Peyer's patch (tissue), 4 donors: ENCODE data around the gene PIEZO2. TPM values are rescaled to one million over a fixed set of nuclear protein-coding genes. Genes with fewer than 3 reads are reported as not detected.

Source experiments
- DNase-seq, 3 donors: peaks; one replicate each; pipeline ENCODE4 v3.0.0-alpha.2; 2017 to 2019
- H3K27ac ChIP-seq, 4 donors: fragments of 200-600 bp; sonication (generic); one replicate each; pipeline ENCODE4 v1.5.1; 2016 to 2019
- H3K27me3 ChIP-seq, 2 donors: fragments of 200-600 bp; sonication (generic); one replicate each; pipeline ENCODE4 v1.5.1; 2019
- H3K36me3 ChIP-seq, 3 donors: fragments of 200-600 bp; sonication (generic); one replicate each; pipeline ENCODE4 v1.5.1; 2016 to 2019
- H3K4me1 ChIP-seq, 4 donors: fragments of 200-600 bp; sonication (generic); one replicate each; pipeline ENCODE4 v1.5.1; 2016 to 2019
- H3K4me3 ChIP-seq, 4 donors: fragments of 200-600 bp; sonication (generic); 1 replicate in 3 of 4; 2 replicates in 1 of 4; pipeline ENCODE4 v1.5.1; 2016 to 2019; ENCODE audit warnings: mild to moderate bottlenecking in 1 of 4
- H3K9me3 ChIP-seq, 4 donors: fragments of 200-600 bp; sonication (generic); one replicate each; pipeline ENCODE4 v1.5.1; 2016 to 2019; ENCODE audit warnings: mild to moderate bottlenecking in 1 of 4
- CTCF ChIP-seq, 6 experiments: fragments of 450-650 bp in 4 of 6; fragments of 200-600 bp in 2 of 6; sonication (generic) in 1 of 6; IDR thresholded peaks; one replicate each; pipeline ENCODE4 v1.5.1; 2017 to 2019; ENCODE audit warnings: antibody characterized with exemption in 6 of 6, mild to moderate bottlenecking in 3 of 6, moderate library complexity in 1 of 6
- POLR2A ChIP-seq, 2 donors: fragments of 450-650 bp; IDR thresholded peaks; one replicate each; pipeline ENCODE4 v1.5.1; 2017; ENCODE audit warnings: antibody characterized with exemption in 2 of 2, mild to moderate bottlenecking in 2 of 2, moderate library complexity in 2 of 2
- total RNA-seq, 4 donors: library from RNA; depleted of rRNA; stranded (reverse); fragments of >200 nt; gene quantifications; one replicate each; pipeline ENCODE4 v1.1.0, GENCODE V29; 2016

The PIEZO2 gene
- total RNA-seq, 4 donors from 2014 or later = 0.85 to 5.8 (median 4.5) TPM

- TF ChIP-seq POLR2A (IDR thresholded peaks at IDR 0.05) (no peak), CTCF (IDR thresholded peaks at IDR 0.05) (no peak)
- no peak overlapping the region for H3K4me3 ChIP-seq
- DNase-seq = no peak
These were observed 308.2 kb downstream of the PIEZO2 start for GRCh38 chr18:10841203-10841602.

DNA sequence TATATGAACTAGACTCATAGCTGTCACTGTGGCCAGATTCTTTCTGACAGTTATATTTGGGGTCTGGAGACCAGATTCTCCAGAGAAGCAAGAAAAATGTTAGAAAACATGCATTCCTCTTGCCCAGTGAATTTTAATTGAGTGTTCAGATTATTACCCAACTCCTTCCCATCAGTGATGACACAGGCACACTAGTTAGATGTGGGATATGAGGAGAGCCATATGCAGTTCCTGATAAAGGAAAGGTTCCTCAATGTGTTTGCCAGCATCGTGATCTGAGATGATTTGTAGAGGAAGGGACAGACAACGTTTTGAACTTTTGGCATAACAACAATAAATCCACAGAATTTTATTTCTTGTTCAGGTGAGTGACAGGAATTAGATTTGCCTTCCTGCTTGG, 308.6 kb downstream of the PIEZO2 start:
- DNase-seq = no peak
- H3K9me3 ChIP-seq = no peaks in the 10 kb centered on the region
- no peak overlapping the region for H3K4me3 ChIP-seq
- H3K4me1 ChIP-seq = no peaks in the 10 kb centered on the region
- H3K36me3 ChIP-seq = no peaks in the 10 kb centered on the region
- TF ChIP-seq POLR2A (IDR thresholded peaks at IDR 0.05) = no peak
- TF ChIP-seq CTCF (IDR thresholded peaks at IDR 0.05) = no peak
- H3K27me3 ChIP-seq = no peaks in the 10 kb centered on the region
- H3K27ac ChIP-seq = no peak overlapping the region

More at GRCh38 chr18:10841203-10841602, 308.2 kb downstream of the PIEZO2 start:
- Histone ChIP-seq H3K36me3 (no peaks in the 10 kb centered on the region), H3K9me3 (no peaks in the 10 kb centered on the region), H3K27ac (no peak overlapping the region), H3K4me1 (no peaks in the 10 kb centered on the region), H3K27me3 (no peaks in the 10 kb centered on the region)

- H3K27ac ChIP-seq = no peak overlapping the region
These were observed 309.9 kb downstream of the PIEZO2 start for GRCh38 chr18:10839421-10839820.

DNA sequence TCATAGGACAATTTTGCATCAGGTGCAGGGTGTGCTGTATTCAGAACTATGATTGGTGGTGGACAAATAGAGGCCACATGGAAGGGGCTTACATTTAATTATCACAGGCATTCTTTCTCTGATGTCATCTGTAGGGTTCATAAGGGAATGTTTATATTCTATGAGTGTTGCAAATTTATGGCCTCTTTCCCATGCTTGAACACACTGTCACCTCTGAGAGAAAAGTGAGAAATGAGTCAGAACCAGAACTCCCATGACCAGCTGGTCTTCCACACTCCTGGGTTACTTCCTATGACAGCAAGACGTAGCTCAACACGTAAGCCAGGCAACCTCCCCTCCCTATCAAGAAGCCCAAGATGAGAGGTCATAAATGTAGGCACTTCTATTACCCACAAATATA, 310.8 kb downstream of the PIEZO2 start:
- Histone ChIP-seq H3K4me3 (no peak overlapping the region), H3K36me3 (no peaks in the 10 kb centered on the region), H3K9me3 (no peaks in the 10 kb centered on the region), H3K27me3 (no peaks in the 10 kb centered on the region), H3K4me1 (no peaks in the 10 kb centered on the region), H3K27ac (no peak overlapping the region)
- TF ChIP-seq POLR2A (IDR thresholded peaks at IDR 0.05) (no peak), CTCF (IDR thresholded peaks at IDR 0.05) (no peak)
- DNase-seq = no peak

More at GRCh38 chr18:10839421-10839820, 309.9 kb downstream of the PIEZO2 start:
- DNase-seq = no peak
- no peaks in the 10 kb centered on the region for H3K9me3 ChIP-seq
- no peaks in the 10 kb centered on the region for H3K36me3 ChIP-seq
- H3K4me1 ChIP-seq = no peaks in the 10 kb centered on the region
- no peak overlapping the region for H3K4me3 ChIP-seq
- H3K27me3 ChIP-seq = no peaks in the 10 kb centered on the region
- TF ChIP-seq CTCF (IDR thresholded peaks at IDR 0.05) (no peak), POLR2A (IDR thresholded peaks at IDR 0.05) (no peak)

GRCh38 chr18:10834128-10834815, 315.1 kb downstream of the PIEZO2 start:
- TF ChIP-seq POLR2A (IDR thresholded peaks at IDR 0.05) = no peak
- no peak for TF ChIP-seq CTCF (IDR thresholded peaks at IDR 0.05)
- no peaks in the 10 kb centered on the region for H3K36me3 ChIP-seq
- DNase-seq = no peak
- H3K4me1 ChIP-seq = no peaks in the 10 kb centered on the region
- no peaks in the 10 kb centered on the region for H3K9me3 ChIP-seq
- H3K27ac ChIP-seq = no peak overlapping the region
- no peak overlapping the region for H3K4me3 ChIP-seq
- H3K27me3 ChIP-seq = no peaks in the 10 kb centered on the region
